ENCODE results near the gene CPXM2. TPM values are rescaled to one million over a fixed set of nuclear protein-coding genes. Genes with fewer than 3 reads are reported as not detected.

Gene CPXM2
- total and polyA plus RNA-seq, 2 donors (not counting 1 experiment from before 2014, with no cell fraction given) = not detected

GRCh38 chr10:123847686-123848432 is 43.7 kb downstream of the CPXM2 start:
- Histone ChIP-seq H4K20me1 (ENCODE audit: control insufficient read depth, insufficient read depth, low read length, poor library complexity, severe bottlenecking) (no peaks in the 10 kb centered on the region), H3K79me2 (ENCODE audit: control insufficient read depth, insufficient read depth, low read length) (no peaks in the 10 kb centered on the region), H3K9me3 (ENCODE audit: control extremely low read depth in 1 of 3, control insufficient read depth in 2 of 3, insufficient read depth in 1 of 3, low read length in 2 of 3) (peaks cover 0 to 3% (median 0%) of the 10 kb centered on the region in 3 donors), H3K9ac (ENCODE audit: low read length) (no peak overlapping the region), H3K4me1 (ENCODE audit: control insufficient read depth in 2 of 2, insufficient read depth in 2 of 2, low read length in 2 of 2) (no peaks in the 10 kb centered on the region), H3K4me2 (replicated peaks; ENCODE audit: low read depth, low read length, poor library complexity, severe bottlenecking) (no peak overlapping the region), H3K27ac (ENCODE audit: low read length in 2 of 2) (no peak overlapping the region), H2AFZ (ENCODE audit: insufficient read depth, low read depth, low read length, poor library complexity, severe bottlenecking) (no peak overlapping the region), H3K4me3 (ENCODE audit: control extremely low read depth in 1 of 5, extremely low read depth in 1 of 5, insufficient read depth in 1 of 5, low read depth in 2 of 5, low read length in 4 of 5) (no peak overlapping the region), H3K27me3 (replicated peaks in 1 of 4; ENCODE audit: control extremely low read depth in 1 of 4, control insufficient read depth in 3 of 4, insufficient read depth in 4 of 4, low read length in 3 of 4) (peaks cover 0 to 6% (median 3%) of the 10 kb centered on the region in 4 experiments), H3K36me3 (replicated peaks in 1 of 2; ENCODE audit: control extremely low read depth in 1 of 2, control insufficient read depth in 1 of 2, extremely low read depth in 1 of 2, insufficient read depth in 2 of 2, low read length in 1 of 2) (no peaks in the 10 kb centered on the region)
- no peak for ATAC-seq (ENCODE audit: low read depth)
- TF ChIP-seq CTCF (IDR thresholded peaks at IDR 0.05) = no peak
- TF ChIP-seq EZH2 (IDR thresholded peaks at IDR 0.05; ENCODE audit: borderline replicate concordance, insufficient read depth, low read depth, low read length, poor library complexity, severe bottlenecking) = no peak
- ChIA-PET CTCF (no interaction called here), POLR2A (no interaction called here)
- no peak overlapping the region for H3K4me3 Mint-ChIP-seq
- DNase-seq = no peak
- H3K27me3 Mint-ChIP-seq = peaks cover 20% of the 10 kb centered on the region
- no peaks in the 10 kb centered on the region for H3K9me3 Mint-ChIP-seq (ENCODE audit: insufficient read depth)
- intact Hi-C loops (cut with micrococcal nuclease) = no loop called here
- H3K4me1 Mint-ChIP-seq = no peaks in the 10 kb centered on the region
- H3K27ac Mint-ChIP-seq = no peak overlapping the region
- whole genome bisulfite sequencing (ENCODE audit: insufficient coverage) = 100% methylated on average over 1 of the region's 5 CpGs

- POLR2A ChIA-PET = no interaction called here
- TF ChIP-seq CTCF (IDR thresholded peaks at IDR 0.05) = no peak
- TF ChIP-seq EZH2 (IDR thresholded peaks at IDR 0.05; ENCODE audit: borderline replicate concordance, insufficient read depth, low read depth, low read length, poor library complexity, severe bottlenecking) = no peak
These were observed 47.8 kb downstream of the CPXM2 start for GRCh38 chr10:123843835-123844234.

More at GRCh38 chr10:123843835-123844234, 47.8 kb downstream of the CPXM2 start:
- no peaks in the 10 kb centered on the region for H3K79me2 ChIP-seq (ENCODE audit: control insufficient read depth, insufficient read depth, low read length)
- peaks cover 0 to 6% (median 2%) of the 10 kb centered on the region in 4 experiments for H3K27me3 ChIP-seq (replicated peaks in 1 of 4; ENCODE audit: control extremely low read depth in 1 of 4, control insufficient read depth in 3 of 4, insufficient read depth in 4 of 4, low read length in 3 of 4)
- DNase-seq (no peak), ATAC-seq (ENCODE audit: low read depth) (no peak)
- WGBS (ENCODE audit: insufficient coverage) = 100% methylated on average over 1 of the region's 4 CpGs
- no peak overlapping the region for H3K4me3 ChIP-seq (ENCODE audit: control extremely low read depth in 1 of 5, extremely low read depth in 1 of 5, insufficient read depth in 1 of 5, low read depth in 2 of 5, low read length in 4 of 5)
- Mint-ChIP-seq H3K27ac (no peak overlapping the region), H3K4me1 (no peaks in the 10 kb centered on the region), H3K4me3 (no peak overlapping the region), H3K27me3 (peaks cover 24% of the 10 kb centered on the region), H3K9me3 (ENCODE audit: insufficient read depth) (no peaks in the 10 kb centered on the region)
- intact Hi-C loops (cut with micrococcal nuclease) = no loop called here
- no peak overlapping the region for H3K27ac ChIP-seq (ENCODE audit: low read length in 2 of 2)
- no peak overlapping the region for H2AFZ ChIP-seq (ENCODE audit: insufficient read depth, low read depth, low read length, poor library complexity, severe bottlenecking)
- H3K9ac ChIP-seq (ENCODE audit: low read length) = no peak overlapping the region
- peaks cover 0 to 3% (median 0%) of the 10 kb centered on the region in 3 donors for H3K9me3 ChIP-seq (ENCODE audit: control extremely low read depth in 1 of 3, control insufficient read depth in 2 of 3, insufficient read depth in 1 of 3, low read length in 2 of 3)
- H3K4me2 ChIP-seq (replicated peaks; ENCODE audit: low read depth, low read length, poor library complexity, severe bottlenecking) = no peak overlapping the region
- no peaks in the 10 kb centered on the region for H4K20me1 ChIP-seq (ENCODE audit: control insufficient read depth, insufficient read depth, low read length, poor library complexity, severe bottlenecking)
- H3K4me1 ChIP-seq (ENCODE audit: control insufficient read depth in 2 of 2, insufficient read depth in 2 of 2, low read length in 2 of 2) = no peaks in the 10 kb centered on the region
- H3K36me3 ChIP-seq (replicated peaks in 1 of 2; ENCODE audit: control extremely low read depth in 1 of 2, control insufficient read depth in 1 of 2, extremely low read depth in 1 of 2, insufficient read depth in 2 of 2, low read length in 1 of 2) = no peaks in the 10 kb centered on the region
- CTCF ChIA-PET = no interaction called here
